Measurements from ENCODE around the gene SIGLEC6. TPM values are rescaled to one million over a fixed set of nuclear protein-coding genes. Genes with fewer than 3 reads are reported as not detected.
A peak's percentile ranks its signal among the peaks of the same experiment; 100 is the strongest.
"Not testable (repeated sequence)": the region's sequence is repeated elsewhere in the genome, so short reads cannot be mapped to it uniquely, and the experiment has no call there.

SIGLEC6 gene
- total RNA-seq, 2 donors from 2014 or later, result 0.26 TPM; not detected in 1

DNA sequence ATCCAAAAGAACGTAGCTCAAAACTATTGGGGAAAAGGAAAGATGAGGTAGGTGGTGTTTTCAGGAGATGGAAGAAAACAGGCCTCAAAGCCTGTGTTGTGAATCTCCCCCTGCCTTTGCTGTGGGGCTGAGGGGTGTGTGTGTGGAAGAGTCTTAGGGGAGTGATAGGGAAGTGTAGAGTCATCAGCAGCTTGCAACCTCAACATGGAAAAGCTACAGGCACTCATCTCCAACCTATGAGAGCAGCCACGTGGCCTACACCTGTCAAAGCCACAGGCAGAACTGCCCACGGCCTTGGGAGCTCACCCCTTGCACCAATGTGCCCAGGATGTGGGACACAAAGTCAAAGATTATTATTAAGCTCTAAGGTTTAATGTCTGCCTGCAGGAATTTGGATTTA, 25.6 kb downstream of the SIGLEC6 start:
- H3K36me3 ChIP-seq (replicated peaks in 1 of 2; ENCODE audit: insufficient read depth in 1 of 2, low read depth in 2 of 2), result no peaks in the 10 kb centered on the region
- no peaks in the 10 kb centered on the region for H3K27me3 ChIP-seq
- intact Hi-C loops (cut with DNase I), result no loop called here
- no peak overlapping the region for H3K4me3 ChIP-seq
- no peaks in the 10 kb centered on the region for H3K4me1 ChIP-seq
- H3K27ac ChIP-seq, result no peak overlapping the region
- ATAC-seq, result no peak
- no peaks in the 10 kb centered on the region for H3K9me3 ChIP-seq
- 28 to 34% methylated on average over 3 of the region's 3 CpGs for WGBS, 2 donors
- TF ChIP-seq POLR2A (IDR thresholded peaks at IDR 0.05), result no peak
- TF ChIP-seq, protein P1, sequence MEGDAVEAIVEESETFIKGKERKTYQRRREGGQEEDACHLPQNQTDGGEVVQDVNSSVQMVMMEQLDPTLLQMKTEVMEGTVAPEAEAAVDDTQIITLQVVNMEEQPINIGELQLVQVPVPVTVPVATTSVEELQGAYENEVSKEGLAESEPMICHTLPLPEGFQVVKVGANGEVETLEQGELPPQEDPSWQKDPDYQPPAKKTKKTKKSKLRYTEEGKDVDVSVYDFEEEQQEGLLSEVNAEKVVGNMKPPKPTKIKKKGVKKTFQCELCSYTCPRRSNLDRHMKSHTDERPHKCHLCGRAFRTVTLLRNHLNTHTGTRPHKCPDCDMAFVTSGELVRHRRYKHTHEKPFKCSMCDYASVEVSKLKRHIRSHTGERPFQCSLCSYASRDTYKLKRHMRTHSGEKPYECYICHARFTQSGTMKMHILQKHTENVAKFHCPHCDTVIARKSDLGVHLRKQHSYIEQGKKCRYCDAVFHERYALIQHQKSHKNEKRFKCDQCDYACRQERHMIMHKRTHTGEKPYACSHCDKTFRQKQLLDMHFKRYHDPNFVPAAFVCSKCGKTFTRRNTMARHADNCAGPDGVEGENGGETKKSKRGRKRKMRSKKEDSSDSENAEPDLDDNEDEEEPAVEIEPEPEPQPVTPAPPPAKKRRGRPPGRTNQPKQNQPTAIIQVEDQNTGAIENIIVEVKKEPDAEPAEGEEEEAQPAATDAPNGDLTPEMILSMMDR (IDR thresholded peaks at IDR 0.05), result no peak
- no peak for DNase-seq

DNA sequence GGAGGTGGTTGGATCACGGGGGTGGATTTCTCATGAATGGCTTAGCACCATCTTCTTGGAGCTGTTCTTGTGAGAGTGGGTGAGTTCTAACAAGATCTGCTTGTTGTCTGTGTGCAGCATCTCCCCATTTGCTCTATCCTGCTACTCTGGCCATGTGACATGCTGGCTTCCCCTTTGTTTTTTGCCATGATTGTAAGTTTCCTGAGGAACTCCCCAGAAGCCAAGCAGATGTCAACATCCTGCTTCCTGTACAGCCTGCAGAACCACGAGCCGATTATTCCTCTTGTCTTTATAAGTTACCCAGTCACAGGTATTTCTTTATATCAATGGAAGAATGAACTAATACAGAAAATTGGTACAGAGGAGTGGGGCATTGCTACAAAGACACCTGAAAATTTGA, 27.6 kb downstream of the SIGLEC6 start:
- Histone ChIP-seq H3K4me1 (no peaks in the 10 kb centered on the region), H3K9me3 (no peaks in the 10 kb centered on the region), H3K36me3 (replicated peaks in 1 of 2; ENCODE audit: insufficient read depth in 1 of 2, low read depth in 2 of 2) (no peaks in the 10 kb centered on the region), H3K4me3 (no peak overlapping the region), H3K27ac (no peak overlapping the region), H3K27me3 (no peaks in the 10 kb centered on the region)
- intact Hi-C loops (cut with DNase I), result no loop called here
- no peak for ATAC-seq
- DNase-seq, result no peak
- WGBS, 2 donors, result 36 to 37% methylated on average over 3 of the region's 3 CpGs
- no peak for TF ChIP-seq POLR2A (IDR thresholded peaks at IDR 0.05)
- TF ChIP-seq, protein P1 (IDR thresholded peaks at IDR 0.05), result no peak

DNA sequence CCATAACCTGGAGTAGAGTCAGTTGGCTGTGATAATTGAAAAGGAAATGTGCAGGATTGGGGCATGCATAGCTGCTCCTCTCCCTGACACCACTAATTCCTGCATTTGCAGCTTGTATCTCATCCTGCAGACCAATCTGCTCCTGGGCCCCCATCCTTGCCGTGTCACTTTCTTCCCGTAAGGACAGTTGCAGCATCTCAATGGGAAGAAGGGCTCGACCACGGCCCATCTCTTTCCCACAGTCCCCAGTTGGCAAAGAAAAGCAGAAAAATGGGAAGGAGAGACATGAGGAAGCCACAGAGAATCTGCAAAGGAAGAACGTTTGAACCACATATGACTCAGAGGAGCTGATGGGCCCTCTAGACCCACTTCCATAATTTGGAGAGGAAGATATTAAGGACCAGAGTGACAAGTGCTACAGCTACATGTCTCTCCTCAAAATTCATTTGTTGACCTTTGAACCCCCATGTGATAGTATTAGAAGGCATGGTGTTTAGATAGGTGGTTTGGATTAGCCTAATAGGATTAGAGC, 28.1 kb downstream of the SIGLEC6 start:
- TF ChIP-seq, protein P1 (IDR thresholded peaks at IDR 0.05), result no peak
- no peak for TF ChIP-seq POLR2A (IDR thresholded peaks at IDR 0.05)
- Histone ChIP-seq H3K27ac (no peak overlapping the region), H3K36me3 (replicated peaks in 1 of 2; ENCODE audit: insufficient read depth in 1 of 2, low read depth in 2 of 2) (no peaks in the 10 kb centered on the region), H3K27me3 (no peaks in the 10 kb centered on the region), H3K4me1 (no peaks in the 10 kb centered on the region), H3K9me3 (no peaks in the 10 kb centered on the region), H3K4me3 (no peak overlapping the region)
- intact Hi-C loops (cut with DNase I), result no loop called here
- DNase-seq, result peak in 1 of 4 donors; percentile 14
- no peak for ATAC-seq
- 53 to 60% methylated on average over 5 of the region's 5 CpGs for WGBS, 2 donors

DNA sequence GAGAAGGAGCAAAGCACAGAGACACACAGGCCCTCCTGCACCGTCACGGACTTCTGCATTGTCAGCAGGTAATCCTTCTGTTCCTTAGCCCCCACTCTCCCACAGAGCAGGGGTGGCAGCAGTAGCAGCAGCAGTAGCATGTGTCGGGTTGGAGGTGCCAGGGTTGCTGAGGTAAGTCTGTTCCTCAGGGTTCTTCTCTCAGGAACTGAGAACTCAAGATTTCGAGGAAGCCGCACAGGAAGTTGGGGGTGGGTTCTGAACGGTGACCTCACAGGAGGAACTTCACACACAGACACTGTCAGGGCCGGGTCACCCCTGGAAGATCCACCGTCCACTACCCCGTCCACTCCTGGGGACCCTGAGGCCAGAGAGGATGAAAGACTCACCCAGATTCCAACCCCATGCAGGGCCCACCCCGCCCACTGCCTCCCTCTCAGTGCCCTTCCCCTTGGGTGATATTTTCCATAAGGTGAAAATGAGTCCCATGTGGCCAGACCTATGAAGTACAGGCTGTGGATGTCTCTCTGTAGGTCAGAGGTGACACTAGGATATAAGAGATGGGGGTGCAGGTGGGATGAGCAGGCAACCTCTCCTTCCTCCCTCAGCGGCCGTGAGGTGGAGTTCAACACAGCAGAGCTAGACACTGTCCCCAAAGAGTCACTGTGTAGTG, 29.7 kb downstream of the SIGLEC6 start, which contains the start of gene SIGLEC12:
Gene SIGLEC12 (minus strand): TSS at position 207 of the 670 bp plus-strand sequence. CDS start 67 bp downstream, at position 140.
- no peak within 1 kb of the TSS for H3K4me3 ChIP-seq
- TF ChIP-seq, protein P1 (IDR thresholded peaks at IDR 0.05), result no peak
- TF ChIP-seq POLR2A (IDR thresholded peaks at IDR 0.05), result no peak
- no peak within 1 kb of the TSS for H3K27ac ChIP-seq
- 42 to 70% methylated on average over 12 of the region's 12 CpGs for WGBS, 2 donors
- DNase-seq (peak in 1 of 4 donors; percentile 49), ATAC-seq (no peak)
- no peaks in the 10 kb centered on the region for H3K4me1 ChIP-seq
- H3K36me3 ChIP-seq (replicated peaks in 1 of 2; ENCODE audit: insufficient read depth in 1 of 2, low read depth in 2 of 2), result no peaks in the 10 kb centered on the region
- intact Hi-C loops (cut with DNase I), result no loop called here
- H3K27me3 ChIP-seq, result no peaks in the 10 kb centered on the region
- no peaks in the 10 kb centered on the region for H3K9me3 ChIP-seq

DNA sequence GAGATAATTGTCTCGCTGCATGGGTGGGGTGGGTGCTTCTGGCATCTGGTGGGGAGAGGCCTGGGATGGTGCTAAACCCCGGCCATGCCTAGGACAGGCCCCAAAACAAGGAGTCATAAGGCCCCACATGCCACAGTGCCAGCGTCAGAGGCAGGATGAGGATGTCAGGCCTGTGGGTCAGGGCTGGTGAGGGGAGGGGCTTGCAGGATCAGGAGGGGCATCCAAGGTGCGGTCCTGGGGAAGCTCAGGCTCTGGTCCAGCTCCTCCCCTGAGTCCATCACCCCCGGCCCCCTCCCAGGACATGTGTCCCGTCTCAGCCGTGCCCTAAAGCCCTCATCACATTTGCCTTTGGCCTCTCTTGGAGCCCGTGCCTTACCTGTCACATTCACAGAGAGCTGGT, 30.5 kb downstream of the SIGLEC6 start:
- 20 to 29% methylated on average over 6 to 7 of the region's 8 CpGs for WGBS, 2 donors
- H3K36me3 ChIP-seq (replicated peaks in 1 of 2; ENCODE audit: insufficient read depth in 1 of 2, low read depth in 2 of 2); ATAC-seq: not testable (repeated sequence)

More for the DNA sequence above, 30.5 kb downstream of the SIGLEC6 start:
- H3K9me3 ChIP-seq; H3K4me3 ChIP-seq; intact Hi-C loops (cut with DNase I); H3K27me3 ChIP-seq; H3K27ac ChIP-seq; H3K4me1 ChIP-seq; DNase-seq: not testable (repeated sequence)

Measured in body of pancreas (tissue), 4 donors.